ENCODE results near the gene METTL25B. TPM values are rescaled to one million over a fixed set of nuclear protein-coding genes. Genes with fewer than 3 reads are reported as not detected.

The METTL25B gene
- total and polyA plus RNA-seq, 2 of the 13 experiments (the other 11 are each of a cell fraction or from before 2014, with no cell fraction given) = 11.9 to 24.0 TPM

DNA sequence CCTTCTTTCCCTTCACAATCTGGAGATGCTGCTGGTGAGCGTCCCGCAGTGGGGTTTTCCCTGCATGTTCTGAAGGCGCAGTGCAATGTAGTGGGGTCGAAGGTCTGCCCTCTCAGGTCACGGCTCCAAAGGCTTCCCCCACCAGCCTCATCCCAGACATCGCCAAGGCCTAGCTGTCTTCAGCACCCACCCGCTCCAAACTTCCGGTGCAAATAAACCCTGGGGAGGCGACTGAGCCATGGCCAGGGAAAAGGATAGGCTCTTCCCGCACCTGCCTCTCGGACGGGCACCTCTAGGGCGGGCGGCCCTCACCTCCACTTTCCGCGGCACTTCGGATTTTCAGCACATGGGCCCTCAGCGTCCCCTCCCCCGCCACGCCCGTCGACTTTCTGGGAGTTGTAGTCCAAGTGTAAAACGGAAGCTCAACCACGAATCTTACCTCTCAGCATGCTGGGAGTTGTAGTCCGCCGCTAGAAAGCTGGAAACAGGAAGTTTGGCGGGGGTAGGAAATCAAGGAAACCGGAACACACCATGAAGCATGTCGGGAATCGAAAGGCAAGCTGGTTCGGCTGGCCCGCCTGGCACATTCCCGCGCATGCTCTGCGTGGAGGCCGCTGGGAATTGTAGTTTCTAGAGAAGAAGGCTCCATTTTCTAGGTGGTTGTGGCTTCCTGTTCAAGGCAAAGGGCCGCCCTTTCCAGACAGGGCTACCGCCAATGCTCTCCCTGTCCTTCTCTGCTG is 12.6 kb downstream of the METTL25B start, which contains the start of gene MRPL24 (continued):
- TF ChIP-seq AGO1 (IDR thresholded peaks at IDR 0.05; ENCODE audit: low read depth, low read length, poor library complexity, severe bottlenecking) (peak; percentile 90), ZNF430 (CRISPR knock-in tag; IDR thresholded peaks at IDR 0.05) (peak; percentile 75; the same call in 1 of the 2 replicates), ZFP36 (IDR thresholded peaks at IDR 0.05; ENCODE audit: borderline replicate concordance, low read depth, low read length, partially characterized antibody) (no peak), NAIF1 (CRISPR knock-in tag; IDR thresholded peaks at IDR 0.05; ENCODE audit: borderline replicate concordance) (peak; percentile 75; the same call in 1 of the 2 replicates), DRAP1 (CRISPR knock-in tag; IDR thresholded peaks at IDR 0.05) (peak; percentile 76), ZNF263 (CRISPR knock-in tag; IDR thresholded peaks at IDR 0.05) (no peak), ZNF30 (CRISPR knock-in tag; IDR thresholded peaks at IDR 0.05) (0 out of 2 replicates have a peak, but pooled peaks have one; percentile 77), MED13 (CRISPR knock-in tag; IDR thresholded peaks at IDR 0.05) (peak; percentile 69), SALL2 (CRISPR knock-in tag; IDR thresholded peaks at IDR 0.05) (peak; percentile 36; the same call in 1 of the 2 replicates), ZNF335 (CRISPR knock-in tag; IDR thresholded peaks at IDR 0.05) (peak; percentile 86), RNF2 (conservative IDR thresholded peaks at IDR 0.05; ENCODE audit: low read depth) (peak; percentile 69; the same call in 1 of the 2 replicates), ZNF558 (CRISPR knock-in tag; IDR thresholded peaks at IDR 0.05; ENCODE audit: borderline replicate concordance) (peak; percentile 79; the same call in 1 of the 2 replicates), PCBP2 (optimal IDR thresholded peaks at IDR 0.05; ENCODE audit: low read depth, low read length, poor library complexity, severe bottlenecking) (no peak), NKX3-1 (CRISPR knock-in tag; IDR thresholded peaks at IDR 0.05) (no peak), GLI4 (CRISPR knock-in tag; IDR thresholded peaks at IDR 0.05; ENCODE audit: borderline replicate concordance) (peak; percentile 77; the same call in 1 of the 2 replicates), KMT2B (CRISPR knock-in tag; IDR thresholded peaks at IDR 0.05) (peak; percentile 81), ZFP62 (CRISPR knock-in tag; IDR thresholded peaks at IDR 0.05) (peak; percentile 78; the same call in 1 of the 2 replicates), CENPBD1 (CRISPR knock-in tag; IDR thresholded peaks at IDR 0.05; ENCODE audit: borderline replicate concordance, low read depth) (no peak), ZNF691 (CRISPR knock-in tag; IDR thresholded peaks at IDR 0.05; ENCODE audit: borderline replicate concordance, low read depth) (0 out of 2 replicates have a peak, but pooled peaks have one; percentile 73), PITX1 (CRISPR knock-in tag; IDR thresholded peaks at IDR 0.05) (peak; percentile 79)
- TF ChIP-seq, protein P1, sequence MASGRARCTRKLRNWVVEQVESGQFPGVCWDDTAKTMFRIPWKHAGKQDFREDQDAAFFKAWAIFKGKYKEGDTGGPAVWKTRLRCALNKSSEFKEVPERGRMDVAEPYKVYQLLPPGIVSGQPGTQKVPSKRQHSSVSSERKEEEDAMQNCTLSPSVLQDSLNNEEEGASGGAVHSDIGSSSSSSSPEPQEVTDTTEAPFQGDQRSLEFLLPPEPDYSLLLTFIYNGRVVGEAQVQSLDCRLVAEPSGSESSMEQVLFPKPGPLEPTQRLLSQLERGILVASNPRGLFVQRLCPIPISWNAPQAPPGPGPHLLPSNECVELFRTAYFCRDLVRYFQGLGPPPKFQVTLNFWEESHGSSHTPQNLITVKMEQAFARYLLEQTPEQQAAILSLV (CRISPR knock-in tag; IDR thresholded peaks at IDR 0.05; ENCODE audit: borderline replicate concordance) = peak; percentile 97
- TF ChIP-seq, protein P2, sequence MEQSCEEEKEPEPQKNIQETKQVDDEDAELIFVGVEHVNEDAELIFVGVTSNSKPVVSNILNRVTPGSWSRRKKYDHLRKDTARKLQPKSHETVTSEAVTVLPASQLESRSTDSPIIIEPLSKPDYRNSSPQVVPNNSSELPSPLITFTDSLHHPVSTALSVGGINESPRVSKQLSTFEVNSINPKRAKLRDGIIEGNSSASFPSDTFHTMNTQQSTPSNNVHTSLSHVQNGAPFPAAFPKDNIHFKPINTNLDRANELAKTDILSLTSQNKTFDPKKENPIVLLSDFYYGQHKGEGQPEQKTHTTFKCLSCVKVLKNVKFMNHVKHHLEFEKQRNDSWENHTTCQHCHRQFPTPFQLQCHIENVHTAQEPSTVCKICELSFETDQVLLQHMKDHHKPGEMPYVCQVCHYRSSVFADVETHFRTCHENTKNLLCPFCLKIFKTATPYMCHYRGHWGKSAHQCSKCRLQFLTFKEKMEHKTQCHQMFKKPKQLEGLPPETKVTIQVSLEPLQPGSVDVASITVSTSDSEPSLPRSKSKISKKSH (CRISPR knock-in tag; IDR thresholded peaks at IDR 0.05; ENCODE audit: borderline replicate concordance) = peak; percentile 72; the same call in 1 of the 2 replicates
- TF ChIP-seq, protein P3, sequence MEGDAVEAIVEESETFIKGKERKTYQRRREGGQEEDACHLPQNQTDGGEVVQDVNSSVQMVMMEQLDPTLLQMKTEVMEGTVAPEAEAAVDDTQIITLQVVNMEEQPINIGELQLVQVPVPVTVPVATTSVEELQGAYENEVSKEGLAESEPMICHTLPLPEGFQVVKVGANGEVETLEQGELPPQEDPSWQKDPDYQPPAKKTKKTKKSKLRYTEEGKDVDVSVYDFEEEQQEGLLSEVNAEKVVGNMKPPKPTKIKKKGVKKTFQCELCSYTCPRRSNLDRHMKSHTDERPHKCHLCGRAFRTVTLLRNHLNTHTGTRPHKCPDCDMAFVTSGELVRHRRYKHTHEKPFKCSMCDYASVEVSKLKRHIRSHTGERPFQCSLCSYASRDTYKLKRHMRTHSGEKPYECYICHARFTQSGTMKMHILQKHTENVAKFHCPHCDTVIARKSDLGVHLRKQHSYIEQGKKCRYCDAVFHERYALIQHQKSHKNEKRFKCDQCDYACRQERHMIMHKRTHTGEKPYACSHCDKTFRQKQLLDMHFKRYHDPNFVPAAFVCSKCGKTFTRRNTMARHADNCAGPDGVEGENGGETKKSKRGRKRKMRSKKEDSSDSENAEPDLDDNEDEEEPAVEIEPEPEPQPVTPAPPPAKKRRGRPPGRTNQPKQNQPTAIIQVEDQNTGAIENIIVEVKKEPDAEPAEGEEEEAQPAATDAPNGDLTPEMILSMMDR (CRISPR knock-in tag; IDR thresholded peaks at IDR 0.05) = peak; percentile 33; the same call in 1 of the 2 replicates

Data from HepG2 (cell line).